ENCODE data around the gene FBXL19. TPM values are rescaled to one million over a fixed set of nuclear protein-coding genes. Genes with fewer than 3 reads are reported as not detected.

FBXL19 gene
- total RNA-seq, 1 experiment from 2014 or later, result 84.3 TPM

DNA sequence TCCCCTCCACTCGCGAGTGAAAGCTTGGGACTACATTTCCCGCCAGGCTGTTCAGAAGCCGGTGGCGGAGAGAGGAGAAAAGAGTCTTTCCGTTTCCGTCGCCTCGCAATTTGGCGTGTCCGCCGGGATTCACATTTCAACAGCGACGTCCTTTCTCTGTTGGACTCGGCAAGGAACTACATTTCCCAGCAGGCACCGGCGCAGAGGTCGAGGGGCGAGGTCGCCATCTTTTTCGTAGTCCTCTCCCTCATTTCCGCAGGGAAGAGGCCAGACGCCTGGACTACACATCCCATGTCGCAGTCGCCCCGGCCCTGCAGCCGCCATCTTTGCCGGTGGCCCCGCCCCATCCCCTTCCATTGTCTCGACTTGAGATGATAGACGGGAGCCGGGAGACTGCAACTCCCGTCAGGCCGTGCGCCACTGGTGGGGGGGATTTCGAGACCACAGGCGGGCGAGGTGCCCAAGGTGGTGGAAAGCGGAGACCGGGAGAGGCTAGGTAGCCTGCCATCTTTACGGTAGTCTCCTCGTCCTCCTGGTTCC is 882 bp upstream of the FBXL19 start (continued):
- TF ChIP-seq, protein P1, sequence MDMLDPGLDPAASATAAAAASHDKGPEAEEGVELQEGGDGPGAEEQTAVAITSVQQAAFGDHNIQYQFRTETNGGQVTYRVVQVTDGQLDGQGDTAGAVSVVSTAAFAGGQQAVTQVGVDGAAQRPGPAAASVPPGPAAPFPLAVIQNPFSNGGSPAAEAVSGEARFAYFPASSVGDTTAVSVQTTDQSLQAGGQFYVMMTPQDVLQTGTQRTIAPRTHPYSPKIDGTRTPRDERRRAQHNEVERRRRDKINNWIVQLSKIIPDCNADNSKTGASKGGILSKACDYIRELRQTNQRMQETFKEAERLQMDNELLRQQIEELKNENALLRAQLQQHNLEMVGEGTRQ (CRISPR knock-in tag; IDR thresholded peaks at IDR 0.05), result no peak
- TF ChIP-seq IRF1 (CRISPR knock-in tag; IDR thresholded peaks at IDR 0.05), result no peak
- no peak for TF ChIP-seq ELF4 (CRISPR knock-in tag; IDR thresholded peaks at IDR 0.05; ENCODE audit: low read depth)
- TF ChIP-seq, protein P2, sequence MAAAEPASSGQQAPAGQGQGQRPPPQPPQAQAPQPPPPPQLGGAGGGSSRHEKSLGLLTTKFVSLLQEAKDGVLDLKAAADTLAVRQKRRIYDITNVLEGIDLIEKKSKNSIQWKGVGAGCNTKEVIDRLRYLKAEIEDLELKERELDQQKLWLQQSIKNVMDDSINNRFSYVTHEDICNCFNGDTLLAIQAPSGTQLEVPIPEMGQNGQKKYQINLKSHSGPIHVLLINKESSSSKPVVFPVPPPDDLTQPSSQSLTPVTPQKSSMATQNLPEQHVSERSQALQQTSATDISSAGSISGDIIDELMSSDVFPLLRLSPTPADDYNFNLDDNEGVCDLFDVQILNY (CRISPR knock-in tag; IDR thresholded peaks at IDR 0.05), result 0 out of 2 replicates have a peak, but pooled peaks have one; percentile 33
- TF ChIP-seq, protein P3, sequence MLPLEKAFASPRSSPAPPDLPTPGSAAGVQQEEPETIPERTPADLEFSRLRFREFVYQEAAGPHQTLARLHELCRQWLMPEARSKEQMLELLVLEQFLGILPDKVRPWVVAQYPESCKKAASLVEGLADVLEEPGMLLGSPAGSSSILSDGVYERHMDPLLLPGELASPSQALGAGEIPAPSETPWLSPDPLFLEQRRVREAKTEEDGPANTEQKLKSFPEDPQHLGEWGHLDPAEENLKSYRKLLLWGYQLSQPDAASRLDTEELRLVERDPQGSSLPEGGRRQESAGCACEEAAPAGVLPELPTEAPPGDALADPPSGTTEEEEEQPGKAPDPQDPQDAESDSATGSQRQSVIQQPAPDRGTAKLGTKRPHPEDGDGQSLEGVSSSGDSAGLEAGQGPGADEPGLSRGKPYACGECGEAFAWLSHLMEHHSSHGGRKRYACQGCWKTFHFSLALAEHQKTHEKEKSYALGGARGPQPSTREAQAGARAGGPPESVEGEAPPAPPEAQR (CRISPR knock-in tag; IDR thresholded peaks at IDR 0.05), result no peak
- no peak for TF ChIP-seq ZNF416 (CRISPR knock-in tag; IDR thresholded peaks at IDR 0.05)
- TF ChIP-seq ZNF219 (CRISPR knock-in tag; IDR thresholded peaks at IDR 0.05; ENCODE audit: borderline replicate concordance), result no peak
- no peak for TF ChIP-seq NFATC4 (CRISPR knock-in tag; IDR thresholded peaks at IDR 0.05)
- TF ChIP-seq E2F1 (CRISPR knock-in tag; IDR thresholded peaks at IDR 0.05), result no peak
- no peak for TF ChIP-seq EMX1 (CRISPR knock-in tag; IDR thresholded peaks at IDR 0.05)
- 0 out of 2 replicates have a peak, but pooled peaks have one; percentile 53 for TF ChIP-seq CREB1 (CRISPR knock-in tag; IDR thresholded peaks at IDR 0.05)
- TF ChIP-seq NFYB (CRISPR knock-in tag; conservative IDR thresholded peaks at IDR 0.05; ENCODE audit: low read depth), result no peak
- TF ChIP-seq TEAD1 (CRISPR knock-in tag; IDR thresholded peaks at IDR 0.05), result 0 out of 2 replicates have a peak, but pooled peaks have one; percentile 5
- TF ChIP-seq SP1 (CRISPR knock-in tag; conservative IDR thresholded peaks at IDR 0.05), result peak; percentile 82
- TF ChIP-seq, protein P4, sequence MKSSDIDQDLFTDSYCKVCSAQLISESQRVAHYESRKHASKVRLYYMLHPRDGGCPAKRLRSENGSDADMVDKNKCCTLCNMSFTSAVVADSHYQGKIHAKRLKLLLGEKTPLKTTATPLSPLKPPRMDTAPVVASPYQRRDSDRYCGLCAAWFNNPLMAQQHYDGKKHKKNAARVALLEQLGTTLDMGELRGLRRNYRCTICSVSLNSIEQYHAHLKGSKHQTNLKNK (CRISPR knock-in tag; IDR thresholded peaks at IDR 0.05), result no peak

GRCh38 chr16:30922960-30923535 is 324 bp upstream of the FBXL19 start:
- Mint-ChIP-seq H3K36me3 (peaks cover 10% of the 10 kb centered on the region; the same call in 1 of the 2 replicates), H3K4me1 (peaks cover 20% of the 10 kb centered on the region), H3K27ac (peak overlapping the region; percentile 100), H3K9me3 (no peaks in the 10 kb centered on the region), H3K27me3 (ENCODE audit: low read depth) (no peaks in the 10 kb centered on the region; the same call in 1 of the 2 replicates), H3K4me3 (peak overlapping the region; percentile 99)
- ATAC-seq (peak; percentile 60), DNase-seq (ENCODE audit: low spot score) (peak; percentile 99)
- TF ChIP-seq IRF2 (CRISPR knock-in tag; IDR thresholded peaks at IDR 0.05; ENCODE audit: borderline replicate concordance, low read depth) (no peak), SP1 (CRISPR knock-in tag; conservative IDR thresholded peaks at IDR 0.05) (peak; percentile 99), FOXK1 (CRISPR knock-in tag; IDR thresholded peaks at IDR 0.05) (peak; percentile 86), TEAD1 (CRISPR knock-in tag; IDR thresholded peaks at IDR 0.05) (0 out of 2 replicates have a peak, but pooled peaks have one; percentile 26), NFE2L1 (CRISPR knock-in tag; IDR thresholded peaks at IDR 0.05) (peak; percentile 54; the same call in 1 of the 2 replicates), ZNF219 (CRISPR knock-in tag; IDR thresholded peaks at IDR 0.05; ENCODE audit: borderline replicate concordance) (no peak), MYBL2 (CRISPR knock-in tag; IDR thresholded peaks at IDR 0.05) (no peak)
- TF ChIP-seq, protein P5, sequence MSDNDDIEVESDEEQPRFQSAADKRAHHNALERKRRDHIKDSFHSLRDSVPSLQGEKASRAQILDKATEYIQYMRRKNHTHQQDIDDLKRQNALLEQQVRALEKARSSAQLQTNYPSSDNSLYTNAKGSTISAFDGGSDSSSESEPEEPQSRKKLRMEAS (CRISPR knock-in tag; IDR thresholded peaks at IDR 0.05), result 0 out of 2 replicates have a peak, but pooled peaks have one; percentile 28
- TF ChIP-seq, protein P1 (CRISPR knock-in tag; IDR thresholded peaks at IDR 0.05), result peak; percentile 75
- TF ChIP-seq, protein P6, sequence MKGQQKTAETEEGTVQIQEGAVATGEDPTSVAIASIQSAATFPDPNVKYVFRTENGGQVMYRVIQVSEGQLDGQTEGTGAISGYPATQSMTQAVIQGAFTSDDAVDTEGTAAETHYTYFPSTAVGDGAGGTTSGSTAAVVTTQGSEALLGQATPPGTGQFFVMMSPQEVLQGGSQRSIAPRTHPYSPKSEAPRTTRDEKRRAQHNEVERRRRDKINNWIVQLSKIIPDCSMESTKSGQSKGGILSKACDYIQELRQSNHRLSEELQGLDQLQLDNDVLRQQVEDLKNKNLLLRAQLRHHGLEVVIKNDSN (CRISPR knock-in tag; IDR thresholded peaks at IDR 0.05), result peak; percentile 83
- POLR2A ChIA-PET, result interaction anchor here (0.7 to 1.1 kb wide), 3 partner anchors 19 to 144 kb away, joined by 3 read pairs; no protein-coding TSS in a partner anchor
- CTCF ChIA-PET, result interaction anchor here (0.7 to 6.5 kb wide), 9 partner anchors 12 to 228 kb away, joined by 3 to 79 read pairs (median 5); partner anchors contain the start of genes HSD3B7 and ZNF629

Data from WTC11 (cell line).